IPS DF 6.9 (cell line): ENCODE measurements around the gene CCN2.

Source experiments
- DNase-seq: peaks from one replicate; pipeline ENCODE4 v3.0.0-alpha.2; 2013; ENCODE audit warnings: low read depth, low spot score
- H3K27ac ChIP-seq: one replicate; pipeline ENCODE4 v1.5.1; 2013; ENCODE audit warnings: low read length, control low read depth
- H3K27me3 ChIP-seq: 2 replicates; pipeline ENCODE4 v1.6.1; 2013; ENCODE audit warnings: mild to moderate bottlenecking, low read length; ENCODE audit not compliant: control insufficient read depth, insufficient read depth
- H3K36me3 ChIP-seq: 2 replicates; pipeline ENCODE4 v1.6.1; 2013; ENCODE audit warnings: low read length; ENCODE audit not compliant: control insufficient read depth, insufficient read depth
- H3K4me1 ChIP-seq: 2 replicates; pipeline ENCODE4 v1.6.1; 2013; ENCODE audit warnings: low read length; ENCODE audit not compliant: control insufficient read depth, insufficient read depth
- H3K4me3 ChIP-seq: 2 replicates; pipeline ENCODE4 v1.5.1; 2013; ENCODE audit warnings: mild to moderate bottlenecking, low read length
- H3K9me3 ChIP-seq: 2 replicates; pipeline ENCODE4 v1.6.1; 2013; ENCODE audit warnings: low read length, inconsistent platforms; ENCODE audit not compliant: control insufficient read depth, insufficient read depth
- WGBS: extraction: QIAGEN DNeasy Blood & Tissue Kit; methylation state at CpG from one replicate; pipeline ENCODE4 v1.1.7; 2013; ENCODE audit warnings: mixed read lengths, missing lambda C conversion rate; ENCODE audit not compliant: insufficient read length, insufficient coverage; 5-methylcytosine and 5-hydroxymethylcytosine counted together

CCN2 gene

DNA sequence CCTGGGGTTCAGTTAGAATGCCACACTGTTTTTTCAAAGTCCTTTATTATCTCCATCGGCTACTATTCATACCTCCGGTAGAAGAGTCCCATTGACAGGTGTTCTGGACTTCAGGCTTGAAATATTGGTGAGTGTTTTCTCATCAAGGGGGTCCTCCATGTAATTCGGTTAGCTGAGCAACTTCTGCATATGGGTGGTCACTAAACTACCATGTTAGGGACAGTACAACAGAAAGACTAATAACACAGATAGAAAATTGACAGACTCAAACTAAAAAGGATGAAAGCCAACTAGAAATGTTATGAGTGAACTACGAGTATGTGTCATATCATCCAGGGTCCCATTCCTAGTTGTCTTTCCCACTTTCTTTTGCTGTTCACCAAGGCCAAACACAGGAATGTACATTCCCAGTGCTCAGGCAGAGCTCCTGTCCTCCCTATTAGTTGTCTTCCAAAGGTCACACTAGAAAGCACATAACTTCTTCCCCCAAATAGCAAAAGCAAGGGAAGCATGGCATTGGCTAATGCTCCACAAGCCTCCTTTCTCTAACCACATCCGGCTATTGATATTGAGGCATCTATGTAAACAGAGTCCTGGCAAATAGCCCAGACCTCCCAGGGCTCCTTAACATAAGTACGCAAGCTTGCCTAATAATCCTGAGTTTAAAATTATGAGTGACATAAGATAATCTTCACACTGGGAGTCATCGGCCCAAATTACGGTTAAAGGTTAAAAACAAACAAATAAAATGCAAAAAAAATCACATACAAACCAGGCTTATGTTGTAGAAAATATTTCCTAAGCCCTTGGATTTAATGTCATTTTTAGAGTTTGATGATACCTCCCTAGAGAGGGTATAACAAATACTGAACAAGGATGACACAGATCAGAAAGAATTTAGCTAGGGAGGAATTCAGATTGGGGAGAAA is 13.2 kb downstream of the CCN2 start:
- WGBS = no CpG with 5 or more reads among the region's 8 CpGs
- H3K9me3 ChIP-seq = no peaks in the 10 kb centered on the region
- peaks cover 4% of the 10 kb centered on the region for H3K4me1 ChIP-seq
- no peaks in the 10 kb centered on the region for H3K36me3 ChIP-seq
- no peaks in the 10 kb centered on the region for H3K27me3 ChIP-seq
- no peak overlapping the region for H3K27ac ChIP-seq
- DNase-seq = no peak
- no peak overlapping the region for H3K4me3 ChIP-seq

DNA sequence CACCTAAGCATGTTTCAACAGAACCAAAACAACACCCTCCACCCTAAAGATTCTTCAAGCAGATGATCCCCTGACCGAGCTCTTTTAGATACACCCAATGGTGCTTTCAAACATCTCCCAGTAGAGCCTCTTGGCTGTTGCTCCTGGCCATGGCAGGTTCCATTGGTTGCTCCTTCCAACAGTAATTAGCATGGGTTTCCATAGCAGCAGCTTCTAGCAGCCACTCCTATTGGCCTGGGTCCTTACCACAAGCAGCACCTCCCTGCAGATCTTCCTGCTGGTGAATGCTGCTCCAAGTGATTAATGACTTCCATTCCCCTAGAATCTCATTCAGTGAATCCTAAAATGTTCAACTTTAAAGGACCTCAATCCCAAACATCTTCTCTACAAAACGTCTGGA is 13.9 kb downstream of the CCN2 start:
- H3K27ac ChIP-seq = no peak overlapping the region
- DNase-seq = no peak
- no peak overlapping the region for H3K4me3 ChIP-seq
- no peaks in the 10 kb centered on the region for H3K27me3 ChIP-seq
- no peaks in the 10 kb centered on the region for H3K36me3 ChIP-seq
- peaks cover 4% of the 10 kb centered on the region for H3K4me1 ChIP-seq
- no CpG with 5 or more reads among the region's 2 CpGs for WGBS
- H3K9me3 ChIP-seq = no peaks in the 10 kb centered on the region

DNA sequence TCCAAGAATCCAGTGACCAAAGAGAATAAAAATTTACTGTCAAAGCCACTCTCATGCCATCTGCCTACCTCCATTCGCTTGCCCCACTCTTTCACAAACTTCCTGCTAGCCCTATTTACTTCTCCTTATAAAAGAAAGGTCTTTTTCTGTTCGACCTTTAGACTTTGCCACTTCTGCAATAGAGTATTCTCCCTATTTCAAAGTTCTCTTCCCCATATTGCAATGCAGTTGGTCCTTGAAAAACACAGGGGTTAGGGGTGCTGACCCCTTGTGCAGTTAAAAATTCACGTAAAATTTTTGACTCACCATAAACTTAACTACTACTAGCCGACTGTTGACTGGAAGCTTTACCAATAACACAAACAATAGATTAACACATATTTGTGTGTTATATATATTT is 15.0 kb downstream of the CCN2 start:
- no peaks in the 10 kb centered on the region for H3K9me3 ChIP-seq
- no peak overlapping the region for H3K4me3 ChIP-seq
- WGBS = no CpG with 5 or more reads among the region's 4 CpGs
- H3K27me3 ChIP-seq = no peaks in the 10 kb centered on the region
- peaks cover 4% of the 10 kb centered on the region for H3K4me1 ChIP-seq
- DNase-seq = no peak
- no peaks in the 10 kb centered on the region for H3K36me3 ChIP-seq
- no peak overlapping the region for H3K27ac ChIP-seq

DNA sequence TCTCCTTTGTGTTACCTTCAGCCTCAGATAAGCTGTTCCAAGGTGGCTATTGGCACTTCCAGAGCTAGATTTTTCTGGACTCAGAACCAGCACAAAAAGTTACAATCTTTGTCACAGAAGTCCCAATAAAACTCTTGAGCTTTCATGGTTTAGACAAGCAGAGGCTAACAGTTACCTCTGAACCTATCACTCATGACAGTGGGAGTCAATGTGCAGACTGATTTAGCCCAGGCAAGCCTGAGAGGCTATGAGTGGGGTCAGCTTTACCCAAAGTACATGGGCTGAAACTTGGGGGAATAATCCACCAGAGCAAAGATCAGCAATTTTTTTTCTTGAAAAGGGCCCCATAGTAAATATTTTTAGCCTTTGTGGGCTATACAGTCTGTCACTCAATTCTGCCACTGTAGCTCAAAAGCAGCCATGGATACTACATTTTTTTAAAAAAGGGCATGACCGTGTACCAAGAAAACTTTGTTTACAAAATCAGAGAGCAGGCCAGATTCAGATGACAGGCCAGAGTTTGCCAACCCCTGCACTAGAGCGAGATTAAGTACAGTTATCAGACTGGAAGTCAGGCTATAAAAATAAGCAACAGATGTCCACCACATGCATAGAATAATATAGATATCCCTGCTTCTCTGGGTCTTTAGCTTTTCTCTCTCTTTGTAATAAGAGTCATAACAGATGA is 20.0 kb downstream of the CCN2 start:
- no peaks in the 10 kb centered on the region for H3K36me3 ChIP-seq
- H3K27me3 ChIP-seq = no peaks in the 10 kb centered on the region
- H3K27ac ChIP-seq = no peak overlapping the region
- H3K4me1 ChIP-seq = no peaks in the 10 kb centered on the region
- H3K9me3 ChIP-seq = no peaks in the 10 kb centered on the region
- WGBS = no CpG with 5 or more reads among the region's 2 CpGs
- no peak overlapping the region for H3K4me3 ChIP-seq
- DNase-seq = no peak

DNA sequence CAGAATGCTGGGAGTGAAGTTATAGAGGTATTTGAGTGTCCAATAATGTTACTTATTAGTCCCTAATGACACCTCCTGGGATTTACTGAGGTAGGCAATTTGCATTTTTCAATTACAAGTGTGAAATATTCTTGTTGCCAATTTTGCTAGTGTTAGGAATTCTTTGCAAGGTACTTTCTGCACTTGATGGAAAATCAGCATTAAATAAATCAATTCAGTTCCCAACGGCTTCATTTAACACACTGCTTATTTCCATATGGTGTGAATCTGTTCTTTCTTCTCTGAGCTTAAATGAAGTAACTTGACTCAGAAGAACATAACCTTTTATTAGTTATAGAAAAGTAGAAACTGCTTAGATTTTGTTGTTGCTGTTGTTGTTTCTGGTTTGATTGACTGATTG is 21.2 kb downstream of the CCN2 start:
- Histone ChIP-seq H3K27ac (no peak overlapping the region), H3K36me3 (no peaks in the 10 kb centered on the region), H3K4me3 (no peak overlapping the region), H3K4me1 (no peaks in the 10 kb centered on the region), H3K9me3 (no peaks in the 10 kb centered on the region), H3K27me3 (no peaks in the 10 kb centered on the region)
- DNase-seq = no peak
- no CpG with 5 or more reads among the region's 1 CpG for WGBS

DNA sequence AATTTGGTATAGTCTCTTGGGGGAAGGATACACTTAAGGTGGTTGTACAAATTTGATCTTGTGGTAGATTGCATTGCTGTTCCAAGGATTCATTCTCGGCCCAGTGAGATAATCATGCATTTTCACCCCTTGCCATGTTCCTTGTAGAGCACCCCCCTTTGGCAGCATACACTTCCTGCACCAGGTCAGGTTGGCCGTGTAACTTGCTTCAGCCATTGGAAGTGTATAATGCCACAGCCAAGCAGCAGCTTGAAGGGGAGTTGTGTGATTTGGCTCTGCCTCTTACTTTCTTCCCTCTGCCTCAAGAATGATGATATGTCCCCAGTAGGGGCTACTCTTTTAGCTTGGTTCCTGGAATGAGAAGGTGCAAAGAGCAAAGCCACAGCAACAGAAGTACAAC is 21.9 kb downstream of the CCN2 start:
- no CpG with 5 or more reads among the region's 2 CpGs for WGBS

DNA sequence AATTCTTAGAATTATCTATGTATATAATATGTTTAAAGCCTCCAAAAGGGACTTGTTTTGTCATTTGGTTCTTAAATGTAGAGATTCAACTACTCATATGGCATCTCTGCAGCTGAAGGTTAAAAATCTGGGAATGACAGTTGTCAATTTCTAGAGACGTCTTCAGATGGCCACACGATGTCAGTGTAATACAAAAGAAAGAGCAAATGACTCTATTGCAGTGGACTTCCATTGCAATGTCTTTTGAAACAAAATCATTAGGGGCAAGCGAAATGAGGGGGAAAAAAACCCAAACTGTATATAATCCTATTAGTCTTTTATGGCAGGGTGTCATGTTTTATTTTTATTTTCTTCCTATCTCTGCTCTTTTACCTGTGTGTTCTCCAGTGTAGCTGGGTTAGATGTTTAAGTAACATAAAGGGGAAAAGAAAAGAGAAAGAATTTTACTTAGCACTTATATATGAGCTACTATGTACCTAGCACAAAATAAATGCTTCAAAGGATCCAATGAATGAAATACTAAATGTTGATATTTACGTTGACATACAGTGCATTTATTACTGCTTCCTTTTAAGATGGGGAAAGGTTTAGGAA is 26.2 kb downstream of the CCN2 start:
- Histone ChIP-seq H3K9me3 (no peaks in the 10 kb centered on the region), H3K27ac (no peak overlapping the region), H3K27me3 (no peaks in the 10 kb centered on the region), H3K4me1 (no peaks in the 10 kb centered on the region), H3K36me3 (no peaks in the 10 kb centered on the region; the same call in 1 of the 2 replicates), H3K4me3 (no peak overlapping the region)
- no CpG with 5 or more reads among the region's 4 CpGs for WGBS
- no peak for DNase-seq

More for the DNA sequence above, 21.9 kb downstream of the CCN2 start:
- no peaks in the 10 kb centered on the region for H3K4me1 ChIP-seq
- no peaks in the 10 kb centered on the region for H3K9me3 ChIP-seq
- no peak overlapping the region for H3K27ac ChIP-seq
- H3K36me3 ChIP-seq = no peaks in the 10 kb centered on the region
- no peak for DNase-seq
- H3K27me3 ChIP-seq = no peaks in the 10 kb centered on the region
- no peak overlapping the region for H3K4me3 ChIP-seq

DNA sequence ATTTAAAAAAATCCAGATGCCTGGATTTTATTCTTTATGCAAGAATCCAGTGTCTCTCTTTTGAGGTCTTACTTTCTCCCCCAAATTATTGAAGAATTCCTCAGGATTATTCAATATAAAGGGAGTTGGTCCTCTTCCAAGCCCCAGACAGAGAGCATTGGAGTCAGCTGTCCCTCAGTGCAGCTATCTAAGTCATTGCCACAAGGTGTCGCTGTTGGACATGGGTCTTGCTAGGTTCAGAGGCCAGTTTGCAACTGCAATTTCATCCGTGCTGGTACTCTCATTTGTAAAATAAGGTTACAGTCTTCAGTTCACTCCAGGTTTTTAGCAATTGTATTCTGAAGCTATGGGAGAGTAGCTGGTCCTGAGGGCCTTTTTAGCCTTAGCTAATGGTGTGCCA is 27.8 kb downstream of the CCN2 start:
- H3K4me3 ChIP-seq = no peak overlapping the region
- peak; percentile 82 for DNase-seq
- peaks cover 5% of the 10 kb centered on the region; the same call in 1 of the 2 replicates for H3K36me3 ChIP-seq
- no peaks in the 10 kb centered on the region for H3K4me1 ChIP-seq
- no peaks in the 10 kb centered on the region for H3K9me3 ChIP-seq
- no peaks in the 10 kb centered on the region for H3K27me3 ChIP-seq
- WGBS = no CpG with 5 or more reads among the region's 2 CpGs
- H3K27ac ChIP-seq = no peak overlapping the region

DNA sequence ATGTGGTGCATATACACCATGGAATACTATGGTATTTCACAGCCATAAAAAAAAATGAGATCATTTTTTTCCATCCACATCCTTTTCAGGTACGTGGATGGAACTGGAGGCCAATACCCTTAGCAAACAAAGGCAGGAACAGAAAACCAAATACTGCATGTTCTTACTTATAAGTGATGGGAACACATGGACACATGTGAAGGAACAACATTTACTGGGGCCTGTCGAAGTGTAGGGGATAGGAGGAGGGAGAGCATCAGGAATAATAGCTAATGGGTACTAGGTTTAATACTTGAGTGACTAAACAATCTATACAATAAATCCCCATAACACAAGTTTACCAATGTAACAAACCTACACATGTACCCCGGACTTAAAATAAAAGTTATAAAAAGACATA is 30.5 kb downstream of the CCN2 start:
- H3K4me1 ChIP-seq = no peaks in the 10 kb centered on the region
- H3K36me3 ChIP-seq = peaks cover 17% of the 10 kb centered on the region; the same call in 1 of the 2 replicates
- no peak overlapping the region for H3K4me3 ChIP-seq
- no peaks in the 10 kb centered on the region for H3K9me3 ChIP-seq
- H3K27me3 ChIP-seq = no peaks in the 10 kb centered on the region
- no peak overlapping the region for H3K27ac ChIP-seq
- DNase-seq = no peak
- WGBS = no CpG with 5 or more reads among the region's 3 CpGs

DNA sequence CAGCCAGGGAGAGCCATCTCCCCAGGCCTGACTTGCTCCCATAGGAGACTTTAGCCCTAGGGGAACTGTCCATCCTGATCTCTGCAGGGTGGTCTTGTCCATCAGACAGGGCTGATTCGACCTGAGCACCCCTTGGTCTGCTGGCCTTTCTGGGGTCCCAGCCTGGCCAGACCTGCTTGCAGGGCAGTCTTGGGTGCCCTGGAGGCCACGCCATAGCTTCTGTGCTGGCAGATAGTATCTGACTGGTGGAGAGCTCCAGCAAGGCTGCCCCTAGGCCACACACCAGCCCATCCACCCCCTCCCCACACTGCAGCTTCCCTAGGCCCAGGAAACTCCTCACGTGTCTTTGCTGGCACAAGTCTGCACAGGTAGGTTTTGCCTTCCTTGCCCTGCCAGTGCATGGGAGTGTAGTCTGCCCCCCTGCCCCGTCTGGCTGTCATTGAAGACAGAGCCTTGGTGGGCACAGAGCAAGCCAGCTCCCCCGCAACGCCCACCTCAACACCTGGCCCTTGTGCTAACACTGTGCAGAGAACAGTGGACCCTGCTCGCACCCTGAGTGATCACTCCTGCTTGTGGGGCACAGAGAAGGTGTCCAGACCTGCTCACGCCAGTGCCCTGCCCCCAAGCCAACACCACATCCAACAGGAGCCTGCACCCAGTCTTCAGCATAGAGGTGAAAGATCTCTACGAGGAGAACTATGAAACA is 32.4 kb downstream of the CCN2 start:
- peaks cover 25% of the 10 kb centered on the region; the same call in 1 of the 2 replicates for H3K36me3 ChIP-seq
- no peaks in the 10 kb centered on the region for H3K4me1 ChIP-seq
- no peaks in the 10 kb centered on the region for H3K9me3 ChIP-seq
- DNase-seq = no peak
- no peak overlapping the region for H3K4me3 ChIP-seq
- no peak overlapping the region for H3K27ac ChIP-seq
- no CpG with 5 or more reads among the region's 9 CpGs for WGBS
- no peaks in the 10 kb centered on the region for H3K27me3 ChIP-seq
